Measurements from ENCODE around the gene COL11A1.
"Not testable (repeated sequence)": the region's sequence is repeated elsewhere in the genome, so short reads cannot be mapped to it uniquely, and the experiment has no call there.

Gene COL11A1

GRCh38 chr1:103108376-103109150 lies at the start of gene COL11A1:
Gene COL11A1, minus strand, starts transcription at chr1:103108522. Its CDS starts 344 bp downstream, at chr1:103108178.
- no peak for DNase-seq

GRCh38 chr1:103156966-103157365 lies 48.6 kb upstream of the COL11A1 start:
- DNase-seq = no peak

- no peak for DNase-seq
Observed at GRCh38 chr1:103146166-103146565, 37.8 kb upstream of the COL11A1 start.

DNA sequence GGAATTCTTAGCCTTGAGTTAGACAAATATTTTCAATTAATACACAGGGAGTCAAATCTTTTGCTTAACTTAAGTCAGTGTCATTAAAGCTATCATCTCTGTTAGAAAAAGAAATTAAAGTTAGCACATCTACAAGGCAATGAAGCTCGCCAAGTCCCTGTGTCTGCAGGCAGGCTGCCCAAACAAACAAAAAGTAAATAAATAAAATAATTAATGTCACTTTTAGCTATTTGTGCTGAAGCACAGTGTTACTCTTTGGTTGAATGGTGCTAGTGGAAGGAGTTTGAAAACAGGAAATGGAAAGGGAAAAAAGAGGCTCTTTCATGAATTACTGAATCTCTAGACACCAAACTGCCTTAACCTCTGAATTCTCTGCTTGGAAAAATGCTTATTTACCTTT lies 37.1 kb upstream of the COL11A1 start:
- DNase-seq = no peak

DNA sequence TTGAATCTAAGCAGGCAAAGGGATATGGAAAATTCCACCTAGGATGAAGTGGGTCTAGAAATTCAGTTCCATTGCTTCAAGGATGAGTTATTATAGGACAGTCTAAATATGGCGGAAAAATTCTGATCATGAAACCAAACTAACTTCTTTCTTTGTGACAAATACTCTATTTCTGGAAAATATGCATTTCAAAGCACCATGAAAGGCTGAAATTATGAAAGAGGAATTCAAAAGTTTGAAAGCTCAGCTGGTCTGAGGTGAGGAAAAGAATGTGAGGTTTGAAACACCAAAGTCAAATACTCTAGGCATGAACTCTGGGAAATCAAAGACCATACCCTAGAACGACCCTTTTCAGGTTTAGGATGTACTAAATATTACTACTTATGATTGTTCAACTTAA lies 36.4 kb upstream of the COL11A1 start:
- no peak for DNase-seq

DNA sequence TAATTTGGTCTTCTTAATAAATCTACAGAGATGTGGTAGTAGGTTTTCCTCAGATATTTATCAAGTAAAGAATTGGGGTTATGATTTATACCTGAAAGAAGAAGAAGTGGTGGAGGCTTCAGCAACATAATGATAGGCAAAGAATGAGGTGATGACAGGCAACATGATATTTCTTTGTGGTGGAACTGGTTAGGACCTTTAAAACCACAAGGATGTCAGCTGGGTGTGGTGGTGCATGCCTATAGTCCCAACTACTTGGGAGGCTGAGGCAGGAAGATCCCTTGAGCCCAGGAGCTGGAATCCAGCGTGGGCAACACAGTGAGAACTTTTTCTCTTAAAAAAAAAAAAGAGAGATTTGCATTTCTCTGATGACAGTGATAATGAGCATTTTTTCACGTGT lies 34.1 kb upstream of the COL11A1 start:
- DNase-seq = no peak

DNA sequence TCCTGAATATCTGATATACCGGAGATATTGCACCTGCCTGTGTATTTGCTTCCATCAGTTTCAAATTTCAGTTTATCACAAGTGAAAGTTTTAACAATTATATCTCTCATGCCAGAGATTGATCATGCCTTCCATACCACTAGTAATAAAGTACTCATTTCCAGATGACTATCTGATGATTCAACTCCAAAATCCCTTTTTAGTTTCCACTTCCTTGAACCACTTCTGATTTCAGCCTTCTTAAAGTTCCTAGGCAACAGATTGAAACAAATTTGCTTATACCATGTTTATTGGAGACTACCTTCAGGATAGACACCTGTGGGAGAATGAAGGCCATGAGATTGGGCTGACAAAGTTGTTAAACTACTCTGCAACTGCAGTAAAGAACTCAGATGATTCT lies 21.5 kb upstream of the COL11A1 start:
- DNase-seq = no peak

GRCh38 chr1:103129255-103129654 lies 20.9 kb upstream of the COL11A1 start:
- no peak for DNase-seq

DNA sequence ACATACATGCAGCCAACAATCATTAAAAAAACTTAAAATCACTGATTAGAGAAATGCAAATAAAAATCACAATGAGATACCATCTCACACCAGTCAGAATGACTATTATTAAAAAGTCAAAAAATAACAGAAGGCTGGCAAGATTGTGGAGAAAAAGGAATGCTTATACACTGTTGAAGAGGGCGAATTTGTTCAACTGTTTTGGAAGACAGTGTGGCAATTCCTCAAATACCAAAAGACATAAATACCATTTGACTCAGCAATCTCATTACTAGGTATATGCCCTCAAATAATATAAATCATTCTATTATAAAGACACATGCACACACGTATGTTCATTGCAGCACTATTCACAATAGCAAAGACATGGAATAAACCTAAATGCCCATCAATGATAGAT lies 19.9 kb upstream of the COL11A1 start:
- not testable (repeated sequence) for DNase-seq

GRCh38 chr1:103125219-103125618 lies 16.9 kb upstream of the COL11A1 start:
- DNase-seq = no peak

DNA sequence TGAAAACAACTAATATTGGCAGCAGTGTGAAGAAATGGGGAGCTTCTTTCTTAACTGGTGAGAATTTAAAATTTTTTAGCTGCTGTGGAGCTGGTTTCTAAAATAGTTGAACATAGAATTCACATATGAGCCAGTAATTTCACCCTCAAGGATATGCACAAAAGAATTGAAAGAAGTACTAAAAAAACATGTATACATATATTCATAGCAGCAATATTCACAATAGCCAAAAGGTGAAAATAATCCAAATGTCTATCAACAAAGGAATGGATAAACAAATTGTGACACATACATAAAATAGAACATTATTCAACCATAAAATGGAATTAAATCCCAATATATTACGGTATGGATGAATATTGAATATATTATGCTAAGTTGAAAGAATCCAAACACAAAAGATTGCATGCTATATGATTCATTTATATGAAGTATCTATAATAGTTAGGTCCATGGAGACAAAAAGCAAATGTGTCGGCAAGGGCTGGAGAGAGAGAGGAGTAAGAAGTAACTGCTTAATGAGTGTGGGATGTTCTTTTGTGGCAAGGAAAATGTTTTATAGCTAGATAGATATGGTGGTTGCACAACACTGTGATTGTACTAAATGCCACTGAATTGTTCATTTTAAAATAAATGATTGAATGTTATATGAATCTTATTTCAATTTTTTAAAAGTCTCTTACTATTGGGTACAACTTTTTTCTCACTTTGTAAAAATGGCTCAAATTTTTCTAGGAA lies 14.8 kb upstream of the COL11A1 start:
- DNase-seq = no peak

DNA sequence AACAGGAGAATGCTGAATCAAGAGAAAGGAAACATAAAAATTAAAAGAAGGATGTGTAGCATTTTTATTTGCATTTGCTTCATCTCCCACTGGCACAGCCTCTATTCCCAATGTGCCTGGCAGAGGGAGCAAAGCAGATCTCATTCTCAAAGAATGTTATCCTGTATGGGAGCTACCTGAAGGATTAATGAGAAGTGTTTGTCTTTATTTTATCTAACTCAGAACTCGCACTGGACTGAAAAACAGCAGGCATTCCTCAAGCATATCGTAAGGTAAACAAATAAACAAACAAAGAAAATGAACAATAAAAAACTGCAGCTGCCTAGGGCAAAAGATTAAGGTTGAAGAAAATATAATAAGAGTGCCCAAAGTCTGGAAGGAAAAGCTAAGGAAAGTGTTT lies 12.7 kb upstream of the COL11A1 start:
- no peak for DNase-seq

DNA sequence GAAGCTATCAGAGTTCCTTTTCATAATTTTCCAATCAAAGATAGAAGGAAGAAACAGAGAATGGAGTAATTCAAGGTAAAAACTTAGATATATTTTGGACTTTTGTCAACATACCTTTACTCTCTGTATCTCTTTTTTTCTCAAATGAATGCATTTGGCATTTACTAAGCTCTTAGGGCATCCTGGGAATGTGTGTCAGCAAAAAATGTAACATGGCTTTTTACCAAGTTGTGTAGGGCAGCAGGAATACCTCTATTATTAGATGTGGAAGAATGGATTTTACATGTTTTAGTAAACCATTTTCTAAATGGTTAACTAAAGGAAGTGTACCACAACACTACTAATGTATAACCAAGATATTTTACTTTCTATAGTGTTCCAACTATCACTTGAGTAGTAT lies 4.2 kb upstream of the COL11A1 start:
- no peak for DNase-seq

DNA sequence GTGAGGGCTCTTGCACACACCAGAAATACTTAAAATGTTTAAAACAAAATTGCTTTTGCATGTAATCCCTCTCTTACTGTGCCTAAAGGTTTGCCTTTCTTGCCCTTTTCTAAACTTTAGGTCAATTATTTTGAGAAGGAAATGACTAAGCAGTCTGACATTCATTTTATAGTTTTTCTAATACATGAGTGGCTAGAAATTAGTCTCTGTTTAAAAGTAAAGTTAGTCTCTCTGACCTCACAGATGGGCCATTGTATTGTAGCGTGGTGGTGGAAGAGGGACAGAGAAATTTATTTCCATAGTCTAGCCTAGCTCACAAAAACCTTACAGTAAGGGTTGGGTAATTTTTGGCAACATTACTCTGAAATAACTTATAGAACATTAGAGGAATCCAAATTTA lies 3.6 kb upstream of the COL11A1 start:
- no peak for DNase-seq

DNA sequence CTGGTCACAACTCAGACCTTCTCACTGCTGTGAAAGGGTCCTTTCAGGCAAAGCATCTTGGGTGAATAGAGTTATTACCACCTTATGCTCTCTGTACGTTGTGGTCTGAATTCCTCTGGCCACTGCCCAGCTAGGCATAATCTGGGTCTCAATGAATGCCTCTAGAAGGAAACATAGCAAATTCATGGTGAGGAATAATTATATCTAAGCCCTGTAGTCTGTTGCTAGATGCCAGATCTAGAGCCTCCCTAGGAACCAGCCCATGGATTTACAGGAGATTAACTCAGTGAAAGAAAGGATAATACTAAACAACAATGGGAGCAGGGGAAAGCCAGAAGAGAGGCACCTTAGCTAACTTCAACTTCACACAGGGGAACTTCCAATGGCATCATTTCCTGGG lies 2.4 kb upstream of the COL11A1 start:
- no peak for DNase-seq

GRCh38 chr1:103109311-103109920 lies 1.1 kb upstream of the COL11A1 start:
- no peak for DNase-seq

DNA sequence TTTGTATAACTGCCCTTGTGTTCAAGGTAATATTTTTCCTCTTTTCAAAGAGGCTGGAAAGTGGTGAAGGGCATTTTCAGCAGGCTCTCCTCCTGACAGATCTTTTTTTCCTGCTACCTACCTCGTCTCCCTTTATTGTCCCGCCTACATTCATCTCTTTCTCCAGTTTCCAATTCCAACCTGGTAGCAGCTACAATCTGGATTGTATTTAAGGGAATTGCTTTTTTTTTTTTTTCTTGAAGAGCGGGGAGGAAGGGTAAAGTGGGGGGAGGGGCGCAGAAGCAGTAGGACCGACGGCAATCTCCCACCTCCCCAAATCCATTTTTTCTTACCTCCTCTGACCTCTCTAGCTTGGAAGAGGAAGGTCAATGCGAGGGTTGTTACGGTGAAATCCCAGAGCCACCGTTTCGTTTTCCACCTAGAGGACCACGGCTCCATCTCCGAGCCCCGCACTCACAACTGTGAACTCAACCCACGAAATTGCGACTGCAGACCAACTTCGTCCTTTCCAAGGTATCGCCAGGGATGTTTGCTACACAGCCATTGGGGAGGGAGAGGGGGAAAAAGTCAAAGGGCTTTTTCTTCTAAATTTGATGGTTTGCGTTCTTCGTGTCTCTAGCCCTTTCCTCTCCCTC lies 464 bp downstream of the COL11A1 start:
- DNase-seq = no peak

DNA sequence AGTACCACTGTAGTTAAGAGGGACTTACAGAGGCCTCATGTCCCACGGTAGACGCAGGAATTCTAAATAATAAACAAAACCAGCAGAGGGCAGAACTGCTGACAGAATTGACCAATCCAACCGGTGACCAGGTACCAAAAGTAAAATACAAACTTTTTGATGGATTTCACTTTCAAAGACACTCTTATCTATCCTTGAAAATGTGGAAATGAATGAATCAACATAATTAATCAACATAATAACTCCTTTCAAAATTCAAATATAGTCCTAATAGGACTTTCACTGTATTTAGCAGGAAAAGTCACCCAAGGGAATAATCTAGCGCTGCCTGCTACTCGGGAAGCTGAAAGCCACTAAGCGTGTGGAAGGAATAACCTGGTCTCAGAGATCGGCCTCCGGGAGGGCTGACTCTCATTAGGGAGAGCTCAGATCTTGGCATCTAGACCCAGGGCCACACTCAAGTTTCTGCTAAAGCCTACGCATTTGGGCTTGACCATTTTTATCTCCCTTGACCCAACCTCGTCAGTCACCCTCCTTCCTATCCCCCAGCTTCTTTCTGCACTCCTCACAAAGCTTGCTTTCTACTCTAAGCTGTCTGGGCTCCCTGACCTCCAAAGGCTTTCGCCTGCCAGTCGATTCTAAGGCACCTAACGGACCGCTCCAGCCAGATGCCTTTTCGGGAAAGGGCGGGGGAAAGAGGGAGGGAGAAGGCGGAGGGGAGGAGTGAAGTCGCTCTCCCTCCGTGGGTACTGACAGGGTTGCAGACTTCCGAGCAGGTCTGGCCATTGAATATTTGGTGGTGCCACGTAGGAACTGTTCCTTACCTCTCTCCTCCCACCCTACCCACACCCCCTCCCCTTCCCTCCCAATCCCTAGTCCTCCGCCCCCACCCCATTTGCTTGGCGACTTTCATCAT lies 1.6 kb downstream of the COL11A1 start:
- no peak for DNase-seq

GRCh38 chr1:103101399-103101798 lies 6.9 kb downstream of the COL11A1 start:
- DNase-seq = no peak

DNA sequence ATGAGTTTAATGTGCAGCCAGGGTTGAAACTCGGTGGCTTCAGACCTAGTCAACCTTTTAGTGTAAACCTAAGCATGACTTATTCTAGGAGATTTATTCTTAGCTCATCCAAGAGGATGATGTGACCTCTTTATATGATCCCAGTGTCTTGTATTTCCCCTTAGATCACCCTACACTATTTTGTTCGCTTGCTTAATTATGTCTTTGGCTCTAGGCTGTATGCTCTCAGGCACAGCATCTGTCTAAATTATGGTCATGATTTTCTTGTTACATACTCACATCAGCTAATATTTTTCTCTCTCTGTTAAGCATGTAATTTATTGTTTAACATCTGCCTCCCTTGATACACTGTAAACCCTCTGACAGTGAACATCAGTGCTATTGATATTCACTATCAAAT lies 19.1 kb downstream of the COL11A1 start:
- DNase-seq = no peak

- DNase-seq = no peak
Observed at GRCh38 chr1:103087256-103087655, 21.1 kb downstream of the COL11A1 start.

- DNase-seq = no peak
Observed at GRCh38 chr1:103084181-103084580, 24.1 kb downstream of the COL11A1 start.
